Type B pancreatic cell (in vitro differentiated cells): ENCODE data around the gene RNF220. TPM values are rescaled to one million over a fixed set of nuclear protein-coding genes. Genes with fewer than 3 reads are reported as not detected.

Source experiments
- DNase-seq: peaks from one replicate; pipeline ENCODE4 v3.0.0; 2021; ENCODE audit warnings: mixed read lengths; ENCODE audit not compliant: unreplicated experiment; ENCODE audit errors: extremely low spot score
- H3K27ac Mint-ChIP-seq: 2 replicates; pipeline ENCODE4 v1.8.0; 2021; ENCODE audit warnings: mild to moderate bottlenecking, mixed read lengths
- H3K27me3 Mint-ChIP-seq: 2 replicates; pipeline ENCODE4 v1.8.0; 2021; ENCODE audit warnings: mixed read lengths
- H3K36me3 Mint-ChIP-seq: 2 replicates; pipeline ENCODE4 v1.8.0; 2021; ENCODE audit warnings: mixed read lengths
- H3K4me1 Mint-ChIP-seq: one replicate; pipeline ENCODE4 v1.8.0; 2021; ENCODE audit warnings: mixed read lengths; ENCODE audit not compliant: unreplicated experiment
- H3K4me3 Mint-ChIP-seq: 2 replicates; pipeline ENCODE4 v1.8.0; 2021; ENCODE audit warnings: mild to moderate bottlenecking, mixed read lengths
- H3K9me3 Mint-ChIP-seq: 2 replicates; pipeline ENCODE4 v1.8.0; 2021; ENCODE audit warnings: mixed read lengths
- CTCF ChIP-seq: fragments of 200-600 bp; sonication (generic); conservative IDR thresholded peaks from 2 replicates; pipeline ENCODE4 v1.5.0; 2021; ENCODE audit warnings: antibody characterized with exemption, mild to moderate bottlenecking
- total RNA-seq: library from RNA; stranded (reverse); gene quantifications from 2 replicates; pipeline ENCODE4 v1.2.1, GENCODE V29; 2021; ENCODE audit warnings: low replicate concordance

Gene RNF220
- total RNA-seq, 1 donor from 2014 or later = 87.1 TPM

GRCh38 chr1:44408212-44408582 is 3.1 kb downstream of the RNF220 start:
- Mint-ChIP-seq H3K4me1 (peaks cover 22% of the 10 kb centered on the region), H3K27me3 (peaks cover 22% of the 10 kb centered on the region), H3K9me3 (no peaks in the 10 kb centered on the region), H3K27ac (peak overlapping the region; percentile 75), H3K36me3 (no peaks in the 10 kb centered on the region), H3K4me3 (peak overlapping the region; percentile 75)
- no peak for DNase-seq
- TF ChIP-seq CTCF = no peak

GRCh38 chr1:44408632-44409602 is 3.9 kb downstream of the RNF220 start:
- Mint-ChIP-seq H3K27me3 (peaks cover 22% of the 10 kb centered on the region), H3K4me3 (peak overlapping the region; percentile 81), H3K27ac (peak overlapping the region; percentile 75), H3K36me3 (no peaks in the 10 kb centered on the region), H3K4me1 (peaks cover 22% of the 10 kb centered on the region), H3K9me3 (no peaks in the 10 kb centered on the region)
- DNase-seq = no peak
- TF ChIP-seq CTCF = no peak

- Mint-ChIP-seq H3K4me3 (no peak overlapping the region), H3K4me1 (peaks cover 22% of the 10 kb centered on the region)
These were observed 4.7 kb downstream of the RNF220 start for GRCh38 chr1:44409757-44410156.

GRCh38 chr1:44411861-44412260 is 6.8 kb downstream of the RNF220 start:
- Mint-ChIP-seq H3K27me3 (peaks cover 18% of the 10 kb centered on the region), H3K27ac (no peak overlapping the region), H3K9me3 (no peaks in the 10 kb centered on the region), H3K36me3 (no peaks in the 10 kb centered on the region), H3K4me1 (peaks cover 14% of the 10 kb centered on the region), H3K4me3 (no peak overlapping the region)
- TF ChIP-seq CTCF = no peak
- DNase-seq = no peak

More at GRCh38 chr1:44409757-44410156, 4.7 kb downstream of the RNF220 start:
- TF ChIP-seq CTCF = no peak
- Mint-ChIP-seq H3K9me3 (no peaks in the 10 kb centered on the region), H3K36me3 (no peaks in the 10 kb centered on the region), H3K27me3 (peaks cover 22% of the 10 kb centered on the region), H3K27ac (no peak overlapping the region)
- DNase-seq = no peak

GRCh38 chr1:44412601-44413000 is 7.5 kb downstream of the RNF220 start:
- no peak for TF ChIP-seq CTCF
- H3K27ac Mint-ChIP-seq = no peak overlapping the region
- H3K9me3 Mint-ChIP-seq = no peaks in the 10 kb centered on the region
- DNase-seq = no peak
- H3K36me3 Mint-ChIP-seq = no peaks in the 10 kb centered on the region
- H3K4me1 Mint-ChIP-seq = peaks cover 20% of the 10 kb centered on the region
- no peak overlapping the region for H3K4me3 Mint-ChIP-seq
- H3K27me3 Mint-ChIP-seq = peaks cover 21% of the 10 kb centered on the region
